IMR-90 (cell line): ENCODE results near the gene SH2D4B. TPM values are rescaled to one million over a fixed set of nuclear protein-coding genes. Genes with fewer than 3 reads are reported as not detected.

Experiments used
- ATAC-seq: fragments of 200-7000 bp; cut with Tn5 transposase; 2 replicates; pipeline ENCODE4 v1.9.1; 2020; ENCODE audit warnings: low read depth, mild to moderate bottlenecking, moderate library complexity
- BruUV-seq: library from RNA; stranded (reverse); fragments of 400-500 nt; replicated peaks from 2 replicates; lab custom pipeline; 2021; lab: Mats Ljungman, UMichigan
- CTCF ChIA-PET: fragments of 300-600 bp; formaldehyde crosslinking; extraction: SDS; loops from one replicate; lab custom pipeline; 2021; ENCODE audit warnings: antibody characterized with exemption; lab: Yijun Ruan, JAX
- POLR2A ChIA-PET: fragments of 300-600 bp; sonication (Branson Sonifier 250); formaldehyde crosslinking; loops from one replicate; lab custom pipeline; 2022; ENCODE audit warnings: antibody characterized with exemption; ENCODE audit not compliant: unreplicated experiment; lab: Charles Lee
- DNase-seq: peaks from one replicate; pipeline ENCODE4 v3.0.0; 2013
- H2AFZ ChIP-seq: replicated peaks from 2 replicates; pipeline ENCODE3; 2013; ENCODE audit warnings: low read length, mild to moderate bottlenecking; ENCODE audit not compliant: poor library complexity
- H2AK5ac ChIP-seq: 2 replicates; pipeline ENCODE4 v1.6.1; 2013; ENCODE audit warnings: low read depth, low read length, inconsistent platforms
- H2AK9ac ChIP-seq: replicated peaks from 2 replicates; pipeline ENCODE3; 2013; ENCODE audit warnings: mild to moderate bottlenecking, low read depth, low read length, moderate library complexity; ENCODE audit not compliant: poor library complexity
- H2BK120ac ChIP-seq: 2 replicates; pipeline ENCODE4 v1.6.1; 2013; ENCODE audit warnings: low read depth, low read length, inconsistent platforms
- H2BK15ac ChIP-seq: 3 replicates; pipeline ENCODE4 v1.6.1; 2013; ENCODE audit warnings: low read depth, low read length, inconsistent platforms
- H2BK20ac ChIP-seq: 2 replicates; pipeline ENCODE4 v1.6.1; 2013; ENCODE audit warnings: low read depth, mild to moderate bottlenecking, inconsistent platforms, low read length, moderate library complexity
- H2BK5ac ChIP-seq: 2 replicates; pipeline ENCODE4 v1.6.1; 2013; ENCODE audit warnings: mild to moderate bottlenecking, low read depth, low read length, inconsistent platforms; ENCODE audit not compliant: poor library complexity, severe bottlenecking
- H3K14ac ChIP-seq: replicated peaks from 2 replicates; pipeline ENCODE4 v1.6.1; 2013; ENCODE audit warnings: low read depth, low read length, inconsistent platforms
- H3K18ac ChIP-seq: 2 replicates; pipeline ENCODE4 v1.6.1; 2013; ENCODE audit warnings: low read depth, low read length, control low read depth
- H3K23ac ChIP-seq: 2 replicates; pipeline ENCODE4 v1.6.1; 2013; ENCODE audit warnings: low read depth, low read length, inconsistent platforms
- H3K27ac ChIP-seq: 2 replicates; pipeline ENCODE4 v1.5.1; 2013; ENCODE audit warnings: mild to moderate bottlenecking, control low read depth, low read length; ENCODE audit not compliant: insufficient read depth
- H3K27me3 ChIP-seq: 2 replicates; pipeline ENCODE4 v1.6.1; 2013; ENCODE audit warnings: low read length; ENCODE audit not compliant: control insufficient read depth, insufficient read depth
- H3K36me3 ChIP-seq: 2 replicates; pipeline ENCODE4 v1.6.1; 2013; ENCODE audit warnings: low read length, mixed read lengths; ENCODE audit not compliant: control insufficient read depth, insufficient read depth
- H3K4ac ChIP-seq: 2 replicates; pipeline ENCODE4 v1.6.1; 2013; ENCODE audit warnings: low read depth, low read length, inconsistent platforms
- H3K4me1 ChIP-seq: 2 replicates; pipeline ENCODE4 v1.6.1; 2013; ENCODE audit warnings: low read length, mixed read lengths; ENCODE audit not compliant: control insufficient read depth, insufficient read depth
- H3K4me2 ChIP-seq: 2 replicates; pipeline ENCODE4 v1.6.1; 2013; ENCODE audit warnings: low read depth, mild to moderate bottlenecking, control low read depth, low read length, moderate library complexity
- H3K4me3 ChIP-seq: 2 replicates; pipeline ENCODE4 v1.5.1; 2013; ENCODE audit warnings: low read depth, mild to moderate bottlenecking, control low read depth, low read length, moderate library complexity; ENCODE audit not compliant: insufficient read depth
- H3K56ac ChIP-seq: 2 replicates; pipeline ENCODE4 v1.6.1; 2013; ENCODE audit warnings: low read length, inconsistent platforms; ENCODE audit not compliant: insufficient read depth; ENCODE audit errors: extremely low read depth
- H3K79me1 ChIP-seq, 2 experiments: 2 replicates each; pipeline ENCODE4 v1.6.1; 2013; ENCODE audit warnings: low read length in 2 of 2, inconsistent platforms in 1 of 2, low read depth in 1 of 2
- H3K9ac ChIP-seq: 2 replicates; pipeline ENCODE4 v1.6.1; 2013; ENCODE audit warnings: low read depth, low read length, control low read depth
- H3K9me1 ChIP-seq: 2 replicates; pipeline ENCODE4 v1.6.1; 2013; ENCODE audit warnings: low read length, inconsistent platforms; ENCODE audit not compliant: insufficient read depth
- H3K9me3 ChIP-seq: 2 replicates; pipeline ENCODE4 v1.6.1; 2013; ENCODE audit warnings: low read length; ENCODE audit not compliant: control insufficient read depth, insufficient read depth
- H4K20me1 ChIP-seq: 2 replicates; pipeline ENCODE4 v1.6.1; 2013; ENCODE audit warnings: low read length, inconsistent platforms; ENCODE audit not compliant: insufficient read depth
- H4K5ac ChIP-seq: 2 replicates; pipeline ENCODE4 v1.6.1; 2013; ENCODE audit warnings: mild to moderate bottlenecking, low read depth, low read length, control low read depth
- H4K8ac ChIP-seq, 2 experiments: 2 replicates each; pipeline ENCODE4 v1.6.1; 2013; ENCODE audit warnings: low read depth in 2 of 2, low read length in 2 of 2, control low read depth in 1 of 2, inconsistent platforms in 1 of 2
- H4K91ac ChIP-seq: 2 replicates; pipeline ENCODE4 v1.6.1; 2013; ENCODE audit warnings: low read depth, low read length, inconsistent platforms; ENCODE audit not compliant: insufficient read depth
- FOS ChIP-seq: fragments of 150-350 bp; IDR thresholded peaks from 2 replicates; pipeline ENCODE4 v1.6.1; 2016; ENCODE audit warnings: low read depth, low read length
- SMC3 ChIP-seq: fragments of 150-350 bp; IDR thresholded peaks from 2 replicates; pipeline ENCODE4 v1.6.1; 2016; ENCODE audit warnings: low read depth, mild to moderate bottlenecking, antibody characterized with exemption, low read length, moderate library complexity
- WGBS, 2 experiments: methylation state at CpG; one replicate each; pipeline versions ENCODE4 v1.1.5 to v1.1.7; 2013; ENCODE audit warnings: missing lambda C conversion rate in 2 of 2; ENCODE audit not compliant: insufficient read length in 1 of 2; ENCODE audit errors: extremely low coverage in 2 of 2; 5-methylcytosine and 5-hydroxymethylcytosine counted together
- dilution Hi-C: fragments of 300-500 bp; cut with HindIII; formaldehyde crosslinking; loops from one replicate; pipeline ENCODE4 v1.14.3; 2018; ENCODE audit warnings: low sequenced_read_pairs; ENCODE audit not compliant: unreplicated experiment
- in situ Hi-C: fragments of 300-500 bp; cut with MboI; formaldehyde crosslinking; loops from 3 replicates; pipeline ENCODE4 v1.14.3; 2019; ENCODE audit warnings: low sequenced_read_pairs, inconsistent platforms, mixed read lengths
- intact Hi-C: fragments of 100-400 bp; cut with micrococcal nuclease; formaldehyde crosslinking; loops from 2 replicates; pipeline ENCODE4 v1.10.0; 2022
- polyA plus RNA-seq, 3 experiments: library from polyadenylated mRNA; depleted of rRNA; stranded (reverse); fragments of >200 nt; gene quantifications; 2 replicates each; pipeline ENCODE4 v1.2.3, GENCODE V29; 2012; ENCODE audit warnings: low replicate concordance in 1 of 3
- total RNA-seq: library from RNA; depleted of rRNA; stranded (reverse); fragments of >200 nt; gene quantifications from 2 replicates; pipeline ENCODE4 v1.2.3, GENCODE V29; 2012

Gene SH2D4B
- total and polyA plus RNA-seq, 2 of the 4 experiments (the other 2 are of a cell fraction) = not detected

DNA sequence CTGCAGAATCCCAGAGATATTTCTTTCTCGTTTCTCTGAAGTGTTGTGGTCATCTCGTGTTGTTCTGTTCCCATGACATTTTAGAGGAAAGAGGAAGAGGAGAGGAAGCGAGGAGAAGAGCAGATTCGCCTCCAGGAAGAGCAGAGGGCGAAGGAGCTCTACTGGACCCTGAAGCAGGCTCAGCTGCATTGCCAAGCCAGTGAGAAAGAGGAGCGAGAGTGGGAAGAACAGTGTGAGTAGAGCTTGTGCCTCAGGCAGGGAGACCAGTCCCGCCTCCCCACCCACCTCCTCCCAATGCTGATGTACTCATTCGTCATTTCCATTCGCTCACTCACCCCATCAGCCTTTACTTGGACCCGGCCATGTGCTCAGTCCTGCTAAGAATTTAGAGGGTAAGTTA lies 50.8 kb downstream of the SH2D4B start:
- no peak for ATAC-seq
- Histone ChIP-seq H3K4me1 (no peaks in the 10 kb centered on the region), H3K79me1 (no peaks in the 10 kb centered on the region), H3K14ac (no peak overlapping the region), H3K4ac (no peak overlapping the region), H3K27ac (no peak overlapping the region), H4K8ac (no peak overlapping the region), H4K91ac (no peak overlapping the region), H2BK5ac (no peak overlapping the region), H2BK15ac (no peak overlapping the region), H2AK5ac (no peak overlapping the region), H4K20me1 (no peaks in the 10 kb centered on the region), H2AK9ac (no peak overlapping the region), H3K36me3 (no peaks in the 10 kb centered on the region), H3K18ac (no peak overlapping the region), H3K56ac (no peak overlapping the region), H3K23ac (no peak overlapping the region), H3K9me1 (no peaks in the 10 kb centered on the region), H3K4me3 (no peak overlapping the region), H2AFZ (peak overlapping the region; percentile 67), H3K4me2 (no peak overlapping the region), H3K9ac (no peak overlapping the region), H4K5ac (no peak overlapping the region), H2BK20ac (no peak overlapping the region), H3K9me3 (no peaks in the 10 kb centered on the region), H3K27me3 (no peaks in the 10 kb centered on the region), H2BK120ac (no peak overlapping the region)
- dilution Hi-C loops (no loop called here), intact Hi-C loops (no loop called here), in situ Hi-C loops (no loop called here)
- CTCF ChIA-PET = no interaction called here
- DNase-seq = no peak
- POLR2A ChIA-PET = no interaction called here
- TF ChIP-seq SMC3 (no peak), FOS (no peak)
- BruUV-seq = no TSS peak
- whole genome bisulfite sequencing, 2 experiments = no CpG with 5 or more reads among the region's 10 CpGs
